Endothelial cell of umbilical vein (primary cell): ENCODE results near the gene FGF10. TPM values are rescaled to one million over a fixed set of nuclear protein-coding genes. Genes with fewer than 3 reads are reported as not detected.

Experiments
- BruUV-seq: library from RNA; stranded (reverse); fragments of 400-500 nt; replicated peaks from 2 replicates; lab custom pipeline; 2021; lab: Mats Ljungman, UMichigan
- CTCF ChIA-PET: fragments of 300-600, 350-600 bp; sonication (Branson Sonifier 250); formaldehyde crosslinking; loops from one replicate; lab custom pipeline; 2021; ENCODE audit warnings: antibody characterized with exemption, inconsistent platforms; lab: Charles Lee
- POLR2A ChIA-PET: fragments of 300-600, 350-600 bp; sonication (Branson Sonifier 250); formaldehyde crosslinking; loops from one replicate; lab custom pipeline; 2021; ENCODE audit warnings: antibody characterized with exemption, inconsistent platforms; lab: Charles Lee
- DNase-seq: peaks from one replicate; pipeline ENCODE4 v3.0.0-alpha.2; 2011; ENCODE audit warnings: low read depth, low spot score
- FAIRE-seq: peaks from 2 replicates; lab custom pipeline; 2011; peaks lifted over from hg19 to GRCh38; lab: Jason Lieb, UNC
- H2AFZ ChIP-seq: 2 replicates; pipeline ENCODE4 v1.6.0; 2012; ENCODE audit warnings: low read depth, low read length, control low read depth, inconsistent platforms
- H3K27ac ChIP-seq: 2 replicates; pipeline ENCODE4 v1.5.1; 2011; ENCODE audit warnings: low read depth, mild to moderate bottlenecking, control low read depth, low read length, moderate library complexity; ENCODE audit not compliant: insufficient read depth
- H3K27me3 ChIP-seq, 2 experiments: 2 replicates each; pipeline versions ENCODE4 v1.6.0 to v1.6.1; 2011; ENCODE audit warnings: low read length in 2 of 2, mixed read lengths in 1 of 2; ENCODE audit not compliant: control insufficient read depth in 2 of 2, insufficient read depth in 2 of 2
- H3K36me3 ChIP-seq, 2 experiments: 2 replicates in 1 of 2; 3 replicates in 1 of 2; pipeline ENCODE4 v1.5.1; 2011; ENCODE audit warnings: low read length in 2 of 2, mild to moderate bottlenecking in 1 of 2, moderate library complexity in 1 of 2; ENCODE audit not compliant: control insufficient read depth in 2 of 2, insufficient read depth in 2 of 2; ENCODE audit errors: extremely low read depth in 1 of 2
- H3K4me1 ChIP-seq: 3 replicates; pipeline ENCODE4 v1.5.1; 2011; ENCODE audit warnings: mild to moderate bottlenecking, low read length; ENCODE audit not compliant: control insufficient read depth, insufficient read depth; ENCODE audit errors: extremely low read depth
- H3K4me2 ChIP-seq: 2 replicates; pipeline ENCODE4 v1.6.1; 2011; ENCODE audit warnings: low read length, control low read depth, mixed read lengths; ENCODE audit not compliant: insufficient read depth
- H3K4me3 ChIP-seq, 3 experiments: fragments of 200-600 bp in 1 of 3; sonication (generic), shearing (Covaris generic) in 1 of 3; replicated peaks in 1 of 3; 2 replicates each; pipeline ENCODE4 v1.5.1; 2011 to 2016; ENCODE audit warnings: control low read depth in 3 of 3, low read length in 3 of 3, mild to moderate bottlenecking in 2 of 3, inconsistent platforms in 1 of 3, low read depth in 1 of 3, moderate library complexity in 1 of 3; ENCODE audit not compliant: insufficient read depth in 1 of 3
- H3K79me2 ChIP-seq: 2 replicates; pipeline ENCODE4 v1.6.0; 2012; ENCODE audit warnings: low read length, inconsistent platforms; ENCODE audit not compliant: control insufficient read depth, insufficient read depth
- H3K9ac ChIP-seq: replicated peaks from 2 replicates; pipeline ENCODE3; 2011; ENCODE audit warnings: low read length, control low read depth; ENCODE audit not compliant: insufficient read depth; ENCODE audit errors: extremely low read depth
- H3K9me1 ChIP-seq: replicated peaks from 3 replicates; pipeline ENCODE4 v1.6.0; 2011; ENCODE audit warnings: mild to moderate bottlenecking, low read length; ENCODE audit not compliant: control insufficient read depth, insufficient read depth; ENCODE audit errors: extremely low read depth
- H3K9me3 ChIP-seq: replicated peaks from 2 replicates; pipeline ENCODE4 v1.5.1; 2012; ENCODE audit warnings: low read length, inconsistent platforms; ENCODE audit not compliant: control insufficient read depth, insufficient read depth
- H4K20me1 ChIP-seq: replicated peaks from 2 replicates; pipeline ENCODE3; 2011; ENCODE audit warnings: mild to moderate bottlenecking, low read length; ENCODE audit not compliant: control insufficient read depth, insufficient read depth; ENCODE audit errors: extremely low read depth
- EZH2 ChIP-seq: IDR thresholded peaks from 2 replicates; pipeline ENCODE4 v1.6.1; 2012; ENCODE audit warnings: borderline replicate concordance, low read depth, mild to moderate bottlenecking, moderate library complexity, low read length, inconsistent platforms; ENCODE audit not compliant: severe bottlenecking
- FOS ChIP-seq: IDR thresholded peaks from 2 replicates; pipeline ENCODE4 v1.6.1; 2011; ENCODE audit warnings: mild to moderate bottlenecking, low read length, moderate library complexity, borderline replicate concordance; ENCODE audit not compliant: insufficient read depth
- GATA2 ChIP-seq: IDR thresholded peaks from 2 replicates; pipeline ENCODE4 v1.7.0; 2011; ENCODE audit warnings: low read depth, mild to moderate bottlenecking, moderate library complexity, mixed read lengths, low read length; ENCODE audit not compliant: insufficient read length, insufficient read depth
- JUN ChIP-seq: IDR thresholded peaks from 2 replicates; pipeline ENCODE4 v1.6.1; 2011; ENCODE audit warnings: borderline replicate concordance, low read depth; ENCODE audit not compliant: insufficient read length, insufficient read depth
- MAX ChIP-seq: IDR thresholded peaks from 2 replicates; pipeline ENCODE4 v1.6.1; 2011; ENCODE audit not compliant: insufficient read depth, insufficient read length
- MYC ChIP-seq: IDR thresholded peaks from one replicate; pipeline ENCODE4 v1.6.1; 2011; ENCODE audit warnings: mild to moderate bottlenecking, low read depth, low read length
- POLR2A ChIP-seq: IDR thresholded peaks from 2 replicates; pipeline ENCODE4 v1.6.1; 2012; ENCODE audit warnings: low read depth, mild to moderate bottlenecking, control low read depth, low read length
- POLR2AphosphoS5 ChIP-seq: IDR thresholded peaks from 2 replicates; pipeline ENCODE4 v1.6.1; 2012; ENCODE audit warnings: low read depth, mild to moderate bottlenecking, control low read depth, low read length, moderate library complexity; ENCODE audit not compliant: insufficient read depth
- dilution Hi-C: fragments of 300-500 bp; cut with MboI; formaldehyde crosslinking; loops from one replicate; pipeline ENCODE4 v1.15.0; 2019; ENCODE audit warnings: low sequenced_read_pairs; ENCODE audit not compliant: extremely low pct_ligation_motif_present
- intact Hi-C: fragments of 100-400 bp; cut with micrococcal nuclease; formaldehyde crosslinking; loops from one replicate; pipeline ENCODE4 v1.10.0; 2022
- polyA plus RNA-seq, 4 experiments: library from polyadenylated mRNA; depleted of rRNA in 3 of 4; stranded (reverse) in 3 of 4; unstranded in 1 of 4; fragments of >200 nt; gene quantifications; 2 replicates each; pipeline versions ENCODE4 v1.2.1 to v1.2.3, GENCODE V29; 2011 to 2012; ENCODE audit warnings: missing spikeins in 1 of 4
- total RNA-seq: library from RNA; stranded (reverse); gene quantifications from 2 replicates; pipeline ENCODE4 v1.2.3, GENCODE V29; 2021
- TF ChIP-seq, protein P1 (sequence below), 2 donors: IDR thresholded peaks; 1 replicate in 1 of 2; 2 replicates in 1 of 2; pipeline ENCODE4 v1.5.1; 2011; ENCODE audit warnings: low read length in 2 of 2, mild to moderate bottlenecking in 2 of 2, moderate library complexity in 2 of 2, control low read depth in 1 of 2, inconsistent platforms in 1 of 2, low read depth in 1 of 2; ENCODE audit not compliant: insufficient read depth in 1 of 2; ENCODE audit errors: extremely low read depth in 1 of 2

FGF10 gene
- total and polyA plus RNA-seq, 2 donors (not counting 3 experiments of a cell fraction or from before 2014, with no cell fraction given): not detected

- intact Hi-C loops: no loop called here
- POLR2A ChIA-PET: no interaction called here
- no TSS peak for BruUV-seq
- Histone ChIP-seq H3K79me2 (no peaks in the 10 kb centered on the region), H2AFZ (no peak overlapping the region), H3K4me2 (no peak overlapping the region), H3K9me3 (no peaks in the 10 kb centered on the region), H4K20me1 (no peaks in the 10 kb centered on the region), H3K9ac (no peak overlapping the region), H3K4me1 (peaks cover 5% of the 10 kb centered on the region), H3K27ac (no peak overlapping the region), H3K4me3 (no peak overlapping the region), H3K9me1 (no peaks in the 10 kb centered on the region), H3K27me3 (no peaks in the 10 kb centered on the region), H3K36me3 (no peaks in the 10 kb centered on the region)
- CTCF ChIA-PET: no interaction called here
- dilution Hi-C loops: no loop called here
- no peak for FAIRE-seq
- DNase-seq: no peak
- TF ChIP-seq, protein P1, sequence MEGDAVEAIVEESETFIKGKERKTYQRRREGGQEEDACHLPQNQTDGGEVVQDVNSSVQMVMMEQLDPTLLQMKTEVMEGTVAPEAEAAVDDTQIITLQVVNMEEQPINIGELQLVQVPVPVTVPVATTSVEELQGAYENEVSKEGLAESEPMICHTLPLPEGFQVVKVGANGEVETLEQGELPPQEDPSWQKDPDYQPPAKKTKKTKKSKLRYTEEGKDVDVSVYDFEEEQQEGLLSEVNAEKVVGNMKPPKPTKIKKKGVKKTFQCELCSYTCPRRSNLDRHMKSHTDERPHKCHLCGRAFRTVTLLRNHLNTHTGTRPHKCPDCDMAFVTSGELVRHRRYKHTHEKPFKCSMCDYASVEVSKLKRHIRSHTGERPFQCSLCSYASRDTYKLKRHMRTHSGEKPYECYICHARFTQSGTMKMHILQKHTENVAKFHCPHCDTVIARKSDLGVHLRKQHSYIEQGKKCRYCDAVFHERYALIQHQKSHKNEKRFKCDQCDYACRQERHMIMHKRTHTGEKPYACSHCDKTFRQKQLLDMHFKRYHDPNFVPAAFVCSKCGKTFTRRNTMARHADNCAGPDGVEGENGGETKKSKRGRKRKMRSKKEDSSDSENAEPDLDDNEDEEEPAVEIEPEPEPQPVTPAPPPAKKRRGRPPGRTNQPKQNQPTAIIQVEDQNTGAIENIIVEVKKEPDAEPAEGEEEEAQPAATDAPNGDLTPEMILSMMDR (IDR thresholded peaks at IDR 0.05; ENCODE audit: extremely low read depth in 1 of 2, insufficient read depth in 1 of 2, low read depth in 1 of 2, low read length in 2 of 2): no peak
- TF ChIP-seq POLR2AphosphoS5: no peak
These were observed 52.5 kb downstream of the FGF10 start for GRCh38 chr5:44336708-44337107.

- no peak overlapping the region for H3K4me2 ChIP-seq
- H3K27me3 ChIP-seq: no peaks in the 10 kb centered on the region
- ChIA-PET CTCF (no interaction called here), POLR2A (no interaction called here)
- no peak overlapping the region for H3K9ac ChIP-seq
- no peak overlapping the region for H3K4me3 ChIP-seq
- H3K9me3 ChIP-seq: no peaks in the 10 kb centered on the region
- no TSS peak for BruUV-seq
- TF ChIP-seq JUN (no peak), POLR2A (no peak), EZH2 (no peak), MAX (no peak), POLR2AphosphoS5 (no peak), FOS (no peak), GATA2 (no peak), MYC (no peak)
- TF ChIP-seq, protein P1 (IDR thresholded peaks at IDR 0.05; ENCODE audit: extremely low read depth in 1 of 2, insufficient read depth in 1 of 2, low read depth in 1 of 2, low read length in 2 of 2): no peak
- no peaks in the 10 kb centered on the region for H3K9me1 ChIP-seq
- intact Hi-C loops (loop anchor here (2.0 to 5.0 kb wide), 2 partner anchors 438 to 604 kb away; no protein-coding TSS in a partner anchor), dilution Hi-C loops (no loop called here)
- no peaks in the 10 kb centered on the region for H3K36me3 ChIP-seq
- peak; percentile 65 for DNase-seq
- no peak overlapping the region for H2AFZ ChIP-seq
- peaks cover 5% of the 10 kb centered on the region for H3K4me1 ChIP-seq
- H3K27ac ChIP-seq: no peak overlapping the region
- H4K20me1 ChIP-seq: no peaks in the 10 kb centered on the region
- no peaks in the 10 kb centered on the region for H3K79me2 ChIP-seq
- no peak for FAIRE-seq
These were observed 54.6 kb downstream of the FGF10 start for GRCh38 chr5:44334622-44335021.
